ACC112 (cell line): ENCODE results near the gene MFSD1.

Experiments
- H2AFZ ChIP-seq: fragments of 200-600 bp; sonication (generic); one replicate; pipeline ENCODE4 v1.6.0; 2017; ENCODE audit warnings: antibody characterized with exemption, low read length; ENCODE audit not compliant: unreplicated experiment
- H3K27ac ChIP-seq: fragments of 200-600 bp; sonication (generic); 2 replicates; pipeline ENCODE4 v1.5.1; 2014; ENCODE audit warnings: low read depth, mild to moderate bottlenecking, antibody characterized with exemption, low read length, moderate library complexity
- H3K27me3 ChIP-seq: fragments of 200-600 bp; sonication (generic); 2 replicates; pipeline ENCODE4 v1.6.1; 2014; ENCODE audit warnings: mild to moderate bottlenecking, antibody characterized with exemption, low read length, moderate library complexity, mixed read lengths; ENCODE audit not compliant: insufficient read depth
- H3K36me3 ChIP-seq: fragments of 200-600 bp; sonication (generic); 2 replicates; pipeline ENCODE4 v1.6.1; 2016; ENCODE audit warnings: mild to moderate bottlenecking, antibody characterized with exemption, low read length, moderate library complexity, mixed read lengths; ENCODE audit not compliant: insufficient read depth
- H3K4me1 ChIP-seq: fragments of 200-600 bp; sonication (generic); one replicate; pipeline ENCODE4 v1.6.1; 2016; ENCODE audit warnings: low read length, mixed read lengths; ENCODE audit not compliant: insufficient read depth, unreplicated experiment, control insufficient read depth
- H3K4me3 ChIP-seq: fragments of 200-600 bp; sonication (generic); 2 replicates; pipeline ENCODE4 v1.5.1; 2014; ENCODE audit warnings: mild to moderate bottlenecking, low read depth, low read length
- H3K79me2 ChIP-seq: fragments of 200-600 bp; sonication (generic); one replicate; pipeline ENCODE4 v1.6.0; 2016; ENCODE audit warnings: low read length; ENCODE audit not compliant: control insufficient read depth, unreplicated experiment, insufficient read depth

MFSD1 gene

GRCh38 chr3:158875700-158876099 is 73.8 kb downstream of the MFSD1 start:
- H3K4me1 ChIP-seq, result no peaks in the 10 kb centered on the region
- peaks cover 8% of the 10 kb centered on the region for H3K27me3 ChIP-seq
- no peaks in the 10 kb centered on the region for H3K36me3 ChIP-seq

More at GRCh38 chr3:158875700-158876099, 73.8 kb downstream of the MFSD1 start:
- H3K4me3 ChIP-seq, result no peak overlapping the region
- H2AFZ ChIP-seq, result no peak overlapping the region
- H3K79me2 ChIP-seq, result no peaks in the 10 kb centered on the region
- H3K27ac ChIP-seq, result no peak overlapping the region
